Keratinocyte (primary cell): ENCODE measurements around the gene LRRC52. TPM values are rescaled to one million over a fixed set of nuclear protein-coding genes. Genes with fewer than 3 reads are reported as not detected.

Experiments
- DNase-seq: peaks from one replicate; pipeline ENCODE4 v3.0.0-alpha.2; 2011; ENCODE audit warnings: low read depth, missing footprints, low spot score
- FAIRE-seq: peaks from 2 replicates; lab custom pipeline; 2011; peaks lifted over from hg19 to GRCh38; lab: Jason Lieb, UNC
- H2AFZ ChIP-seq: 2 replicates; pipeline ENCODE4 v1.6.0; 2012; ENCODE audit warnings: low read length, control low read depth, inconsistent platforms; ENCODE audit not compliant: control insufficient read depth
- H3K27ac ChIP-seq: 2 replicates; pipeline ENCODE4 v1.5.1; 2011; ENCODE audit warnings: low read length; ENCODE audit not compliant: control insufficient read depth, insufficient read depth
- H3K27me3 ChIP-seq: 3 replicates; pipeline ENCODE4 v1.6.0; 2011; ENCODE audit warnings: low read length; ENCODE audit not compliant: control insufficient read depth, insufficient read depth; ENCODE audit errors: extremely low read depth
- H3K36me3 ChIP-seq, 2 experiments: 2 replicates in 1 of 2; 3 replicates in 1 of 2; pipeline ENCODE4 v1.5.1; 2011; ENCODE audit warnings: low read length in 2 of 2, mild to moderate bottlenecking in 1 of 2; ENCODE audit not compliant: control insufficient read depth in 2 of 2, insufficient read depth in 2 of 2; ENCODE audit errors: extremely low read depth in 1 of 2
- H3K4me1 ChIP-seq: 3 replicates; pipeline ENCODE4 v1.5.1; 2011; ENCODE audit warnings: low read length; ENCODE audit not compliant: control insufficient read depth, insufficient read depth; ENCODE audit errors: extremely low read depth
- H3K4me2 ChIP-seq: 3 replicates; pipeline ENCODE4 v1.6.0; 2011; ENCODE audit warnings: low read depth, low read length; ENCODE audit not compliant: control insufficient read depth, insufficient read depth; ENCODE audit errors: extremely low read depth
- H3K4me3 ChIP-seq, 3 experiments: fragments of 200-600 bp in 1 of 3; sonication (generic) in 1 of 3; 2 replicates in 2 of 3; 3 replicates in 1 of 3; pipeline ENCODE4 v1.5.1; 2011 to 2016; ENCODE audit warnings: low read length in 3 of 3, mild to moderate bottlenecking in 3 of 3, control low read depth in 2 of 3, inconsistent platforms in 1 of 3, low read depth in 1 of 3, mixed read lengths in 1 of 3, mixed run types in 1 of 3, moderate library complexity in 1 of 3; ENCODE audit not compliant: control insufficient read depth in 2 of 3, insufficient read depth in 2 of 3; ENCODE audit errors: extremely low read depth in 1 of 3
- H3K79me2 ChIP-seq: 2 replicates; pipeline ENCODE4 v1.6.0; 2012; ENCODE audit warnings: low read length; ENCODE audit not compliant: control insufficient read depth, insufficient read depth
- H3K9ac ChIP-seq: 3 replicates; pipeline ENCODE4 v1.6.0; 2011; ENCODE audit warnings: low read length; ENCODE audit not compliant: control insufficient read depth, insufficient read depth; ENCODE audit errors: extremely low read depth
- H3K9me1 ChIP-seq: 3 replicates; pipeline ENCODE4 v1.6.0; 2011; ENCODE audit warnings: low read length; ENCODE audit not compliant: control insufficient read depth, insufficient read depth; ENCODE audit errors: extremely low read depth
- H3K9me3 ChIP-seq: 2 replicates; pipeline ENCODE4 v1.5.1; 2012; ENCODE audit warnings: low read depth, low read length; ENCODE audit not compliant: control insufficient read depth
- H4K20me1 ChIP-seq: 3 replicates; pipeline ENCODE4 v1.6.0; 2011; ENCODE audit warnings: low read length; ENCODE audit not compliant: control insufficient read depth, insufficient read depth; ENCODE audit errors: extremely low read depth
- EZH2 ChIP-seq: IDR thresholded peaks from one replicate; pipeline ENCODE4 v1.6.1; 2012; ENCODE audit warnings: inconsistent platforms, mild to moderate bottlenecking, low read length, moderate library complexity
- dilution Hi-C: fragments of 300-500 bp; cut with MboI; formaldehyde crosslinking; loops from one replicate; pipeline ENCODE4 v1.7.0; 2020; ENCODE audit warnings: low sequenced_read_pairs; ENCODE audit not compliant: extremely low pct_ligation_motif_present
- polyA plus RNA-seq, 5 experiments: library from polyadenylated mRNA; depleted of rRNA in 3 of 5; stranded (reverse) in 3 of 5; stranded (forward) in 1 of 5; unstranded in 1 of 5; fragments of >200 nt; gene quantifications; 1 replicate in 1 of 5; 2 replicates in 3 of 5; 3 replicates in 1 of 5; pipeline versions ENCODE4 v1.2.1 to v1.2.3, GENCODE V29; 2011 to 2012; ENCODE audit warnings: missing spikeins in 2 of 5, low read depth in 1 of 5, low replicate concordance in 1 of 5
- TF ChIP-seq, protein P1 (sequence below), 3 experiments: IDR thresholded peaks in 1 of 3; conservative IDR thresholded peaks in 1 of 3; optimal IDR thresholded peaks in 1 of 3; 2 replicates in 2 of 3; 3 replicates in 1 of 3; pipeline versions ENCODE3 to v1.5.1; 2011; ENCODE audit warnings: low read length in 3 of 3, mild to moderate bottlenecking in 3 of 3, moderate library complexity in 2 of 3, control low read depth in 1 of 3, inconsistent platforms in 1 of 3; ENCODE audit not compliant: insufficient read depth in 2 of 3; ENCODE audit errors: extremely low read depth in 1 of 3

Gene LRRC52
- polyA plus RNA-seq, 1 donor (not counting 4 experiments of a cell fraction or from before 2014, with no cell fraction given): not detected

GRCh38 chr1:165501970-165502348 lies 41.8 kb upstream of the LRRC52 start:
- Histone ChIP-seq H3K9me1 (no peaks in the 10 kb centered on the region), H3K9ac (no peak overlapping the region), H3K27ac (no peak overlapping the region), H3K4me3 (no peak overlapping the region), H2AFZ (no peak overlapping the region), H4K20me1 (no peaks in the 10 kb centered on the region), H3K4me2 (no peak overlapping the region), H3K27me3 (peaks cover 7% of the 10 kb centered on the region), H3K4me1 (no peaks in the 10 kb centered on the region), H3K79me2 (no peaks in the 10 kb centered on the region), H3K36me3 (no peaks in the 10 kb centered on the region), H3K9me3 (no peaks in the 10 kb centered on the region)
- dilution Hi-C loops: no loop called here
- DNase-seq (no peak), FAIRE-seq (no peak)
- no peak for TF ChIP-seq EZH2
- TF ChIP-seq, protein P1, sequence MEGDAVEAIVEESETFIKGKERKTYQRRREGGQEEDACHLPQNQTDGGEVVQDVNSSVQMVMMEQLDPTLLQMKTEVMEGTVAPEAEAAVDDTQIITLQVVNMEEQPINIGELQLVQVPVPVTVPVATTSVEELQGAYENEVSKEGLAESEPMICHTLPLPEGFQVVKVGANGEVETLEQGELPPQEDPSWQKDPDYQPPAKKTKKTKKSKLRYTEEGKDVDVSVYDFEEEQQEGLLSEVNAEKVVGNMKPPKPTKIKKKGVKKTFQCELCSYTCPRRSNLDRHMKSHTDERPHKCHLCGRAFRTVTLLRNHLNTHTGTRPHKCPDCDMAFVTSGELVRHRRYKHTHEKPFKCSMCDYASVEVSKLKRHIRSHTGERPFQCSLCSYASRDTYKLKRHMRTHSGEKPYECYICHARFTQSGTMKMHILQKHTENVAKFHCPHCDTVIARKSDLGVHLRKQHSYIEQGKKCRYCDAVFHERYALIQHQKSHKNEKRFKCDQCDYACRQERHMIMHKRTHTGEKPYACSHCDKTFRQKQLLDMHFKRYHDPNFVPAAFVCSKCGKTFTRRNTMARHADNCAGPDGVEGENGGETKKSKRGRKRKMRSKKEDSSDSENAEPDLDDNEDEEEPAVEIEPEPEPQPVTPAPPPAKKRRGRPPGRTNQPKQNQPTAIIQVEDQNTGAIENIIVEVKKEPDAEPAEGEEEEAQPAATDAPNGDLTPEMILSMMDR (optimal IDR thresholded peaks at IDR 0.05 in 1 of 3, IDR thresholded peaks at IDR 0.05 in 1 of 3, conservative IDR thresholded peaks at IDR 0.05 in 1 of 3; ENCODE audit: extremely low read depth in 1 of 3, insufficient read depth in 2 of 3, low read length in 3 of 3): no peak

DNA sequence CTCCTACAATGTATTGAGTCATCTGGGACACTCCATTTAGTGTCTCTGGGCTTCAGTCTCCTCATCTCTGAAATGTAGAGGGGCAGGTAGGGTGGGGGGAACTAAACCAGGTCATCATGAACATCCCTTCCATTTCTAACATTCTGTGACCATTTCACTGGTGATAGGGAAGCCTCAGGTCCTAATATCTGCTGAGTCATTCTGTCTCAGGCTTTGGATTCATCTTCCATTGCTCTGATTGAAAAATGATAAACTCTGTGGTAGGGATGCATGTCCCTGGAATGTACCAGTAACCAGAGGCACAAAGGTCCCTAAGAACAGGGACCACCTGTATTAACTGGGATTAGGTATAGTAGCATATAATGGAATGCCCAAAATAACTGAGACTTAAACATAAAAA lies 36.2 kb upstream of the LRRC52 start:
- dilution Hi-C loops: no loop called here
- no peak for FAIRE-seq

More for the DNA sequence above, 36.2 kb upstream of the LRRC52 start:
- Histone ChIP-seq H4K20me1 (no peaks in the 10 kb centered on the region), H3K27me3 (no peaks in the 10 kb centered on the region), H3K79me2 (no peaks in the 10 kb centered on the region), H3K27ac (no peak overlapping the region), H3K4me3 (no peak overlapping the region), H3K9me1 (no peaks in the 10 kb centered on the region), H2AFZ (no peak overlapping the region), H3K36me3 (no peaks in the 10 kb centered on the region), H3K9ac (no peak overlapping the region), H3K4me1 (no peaks in the 10 kb centered on the region), H3K9me3 (no peaks in the 10 kb centered on the region), H3K4me2 (no peak overlapping the region)
- TF ChIP-seq, protein P1 (optimal IDR thresholded peaks at IDR 0.05 in 1 of 3, IDR thresholded peaks at IDR 0.05 in 1 of 3, conservative IDR thresholded peaks at IDR 0.05 in 1 of 3; ENCODE audit: extremely low read depth in 1 of 3, insufficient read depth in 2 of 3, low read length in 3 of 3): no peak
- no peak for TF ChIP-seq EZH2
- no peak for DNase-seq
